GM12872 (cell line): ENCODE data around the gene BEND5.

Source experiments
- CTCF ChIP-seq: IDR thresholded peaks from 3 replicates; pipeline ENCODE4 v1.5.1; 2011; ENCODE audit warnings: low read depth, mild to moderate bottlenecking, low read length, moderate library complexity; ENCODE audit not compliant: insufficient read depth

The BEND5 gene

GRCh38 chr1:48785869-48786268 lies 9.2 kb upstream of the BEND5 start:
- TF ChIP-seq CTCF: no peak

DNA sequence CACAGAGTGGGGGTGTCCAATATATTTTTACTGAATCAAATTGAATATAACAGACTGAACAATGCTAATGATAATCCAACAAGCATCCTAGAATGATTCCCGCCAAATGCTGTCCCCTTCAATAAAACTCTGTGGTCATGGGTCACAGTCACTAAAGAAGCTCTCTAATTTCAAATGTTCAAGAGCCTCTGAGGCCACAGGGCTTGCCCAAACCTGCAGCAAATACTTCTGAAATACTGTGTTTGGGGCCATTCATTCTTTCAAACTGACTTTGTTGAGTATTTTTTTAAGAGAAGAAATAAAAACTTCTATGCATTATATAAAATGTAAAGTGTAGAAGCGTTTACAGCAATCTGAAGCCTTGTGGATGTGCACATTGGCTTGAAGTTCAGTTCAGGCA lies 7.6 kb upstream of the BEND5 start:
- no peak for TF ChIP-seq CTCF

GRCh38 chr1:48777219-48777895 lies 666 bp upstream of the BEND5 start:
- no peak for TF ChIP-seq CTCF

DNA sequence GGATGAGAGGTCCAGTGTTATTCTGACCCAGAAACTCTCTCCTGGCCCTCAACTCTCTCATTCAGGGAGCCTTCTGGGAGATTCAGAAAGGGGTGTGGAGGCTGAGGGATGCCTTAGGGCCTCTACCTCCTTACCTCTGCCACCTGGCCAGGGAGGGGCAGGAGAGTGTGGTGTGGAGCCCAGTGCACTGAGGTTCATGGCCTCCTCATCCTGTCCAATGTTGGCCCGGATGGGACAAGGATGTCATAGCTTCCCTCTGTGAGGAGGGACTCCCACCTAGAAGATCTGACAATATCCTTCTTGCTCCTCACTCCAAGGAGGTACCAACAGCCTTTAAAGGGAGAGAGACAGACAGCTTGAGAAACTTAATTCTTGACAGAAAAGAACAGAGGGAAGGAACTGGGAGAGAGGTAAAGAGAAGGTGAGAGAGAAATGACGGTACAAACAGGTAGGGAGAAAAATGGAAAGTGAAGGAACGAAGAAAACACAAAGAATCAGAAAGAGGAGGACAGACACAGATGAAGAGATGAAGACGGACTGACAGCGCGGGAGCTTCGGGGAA lies 779 bp downstream of the BEND5 start:
- TF ChIP-seq CTCF: no peak

- TF ChIP-seq CTCF: no peak
Observed at GRCh38 chr1:48773133-48773532, 3.6 kb downstream of the BEND5 start.

GRCh38 chr1:48772211-48772610 lies 4.5 kb downstream of the BEND5 start:
- no peak for TF ChIP-seq CTCF

- TF ChIP-seq CTCF: no peak
Observed at GRCh38 chr1:48771561-48771960, 5.1 kb downstream of the BEND5 start.
